Forelimb muscle (tissue), 1 donor: ENCODE measurements around the gene NAB2. TPM values are rescaled to one million over a fixed set of nuclear protein-coding genes. Genes with fewer than 3 reads are reported as not detected.
"Not testable (repeated sequence)": the region's sequence is repeated elsewhere in the genome, so short reads cannot be mapped to it uniquely, and the experiment has no call there.

Experiments used
- DNase-seq: peaks from one replicate; pipeline ENCODE4 v3.0.0-alpha.2; 2013; ENCODE audit warnings: low read depth
- polyA plus RNA-seq: library from polyadenylated mRNA; unstranded; fragments of 120-200 nt; gene quantifications from one replicate; pipeline ENCODE4 v1.2.1, GENCODE V29; 2013; ENCODE audit not compliant: insufficient read length

NAB2 gene, protein sequence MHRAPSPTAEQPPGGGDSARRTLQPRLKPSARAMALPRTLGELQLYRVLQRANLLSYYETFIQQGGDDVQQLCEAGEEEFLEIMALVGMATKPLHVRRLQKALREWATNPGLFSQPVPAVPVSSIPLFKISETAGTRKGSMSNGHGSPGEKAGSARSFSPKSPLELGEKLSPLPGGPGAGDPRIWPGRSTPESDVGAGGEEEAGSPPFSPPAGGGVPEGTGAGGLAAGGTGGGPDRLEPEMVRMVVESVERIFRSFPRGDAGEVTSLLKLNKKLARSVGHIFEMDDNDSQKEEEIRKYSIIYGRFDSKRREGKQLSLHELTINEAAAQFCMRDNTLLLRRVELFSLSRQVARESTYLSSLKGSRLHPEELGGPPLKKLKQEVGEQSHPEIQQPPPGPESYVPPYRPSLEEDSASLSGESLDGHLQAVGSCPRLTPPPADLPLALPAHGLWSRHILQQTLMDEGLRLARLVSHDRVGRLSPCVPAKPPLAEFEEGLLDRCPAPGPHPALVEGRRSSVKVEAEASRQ
- polyA plus RNA-seq: 30.1 TPM

DNA sequence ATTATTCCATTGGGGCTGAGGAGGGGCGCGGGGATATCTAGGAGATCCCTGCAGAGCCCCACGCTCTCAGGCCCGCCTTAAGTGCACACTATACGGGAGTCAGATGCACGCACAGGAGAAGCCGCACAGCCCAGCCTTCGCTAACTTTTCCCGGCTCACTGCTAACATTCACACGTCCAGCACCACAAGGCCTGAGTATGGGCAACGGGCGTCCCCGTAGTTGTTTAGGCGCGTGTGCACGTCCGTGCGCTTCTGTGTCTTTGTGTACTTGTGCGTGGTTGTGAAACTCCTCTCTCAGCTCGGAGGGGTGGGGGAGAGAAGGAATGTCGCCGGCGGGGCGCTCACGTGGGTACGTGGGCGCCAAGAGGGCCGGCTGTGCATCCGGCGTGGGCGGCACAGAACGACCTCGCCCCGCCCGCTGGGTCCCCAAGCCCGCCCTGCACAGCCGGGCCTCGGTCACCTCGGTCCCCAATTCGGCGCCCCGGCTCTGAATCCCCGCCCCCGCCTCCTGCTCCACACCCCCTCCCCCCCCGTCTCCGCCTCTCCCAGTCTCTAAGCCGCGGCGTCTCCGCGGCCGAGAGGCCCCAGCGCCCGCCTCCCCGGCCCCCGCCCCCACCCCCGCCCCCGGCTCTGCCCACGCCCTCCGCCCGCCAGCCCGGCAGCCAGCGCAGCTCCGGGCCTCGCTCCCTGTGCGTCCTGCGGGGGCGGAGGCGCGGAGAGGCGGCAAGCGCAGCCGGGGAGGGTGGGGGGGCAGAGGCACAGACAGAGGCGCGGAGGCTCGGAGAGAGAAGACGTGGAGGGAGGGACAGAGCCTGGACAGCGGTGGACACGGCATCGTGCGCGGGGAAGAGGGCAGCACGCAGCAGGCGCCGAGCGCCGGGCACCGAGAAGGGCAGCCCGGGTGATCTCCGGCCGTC, at the start of gene NAB2:
TSS of gene NAB2 (plus strand) at position 761 of the 917 bp plus-strand sequence. CDS start 158 bp downstream, outside the sequence.
- DNase-seq: no peak

DNA sequence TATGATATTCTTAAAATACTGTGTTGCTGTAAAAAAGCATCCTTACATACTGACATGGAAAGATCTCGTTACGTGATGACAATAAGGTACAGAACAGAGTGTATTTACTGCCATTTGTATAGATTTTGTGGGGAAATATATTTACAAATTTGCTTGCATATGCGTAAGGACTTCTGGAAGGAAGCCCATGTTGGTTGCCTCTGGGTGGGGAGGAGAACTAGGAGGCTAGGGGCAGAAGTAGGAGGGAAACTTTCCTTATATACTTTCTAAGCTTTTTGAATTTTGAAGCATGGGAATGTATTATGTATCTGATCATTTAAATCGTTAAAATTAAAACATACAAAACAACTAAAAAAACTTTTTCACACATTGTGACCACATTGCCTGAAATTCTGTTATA, 48.7 kb upstream of the NAB2 start:
- no peak for DNase-seq

GRCh38 chr12:57040750-57041149, 48.2 kb upstream of the NAB2 start:
- no peak for DNase-seq

DNA sequence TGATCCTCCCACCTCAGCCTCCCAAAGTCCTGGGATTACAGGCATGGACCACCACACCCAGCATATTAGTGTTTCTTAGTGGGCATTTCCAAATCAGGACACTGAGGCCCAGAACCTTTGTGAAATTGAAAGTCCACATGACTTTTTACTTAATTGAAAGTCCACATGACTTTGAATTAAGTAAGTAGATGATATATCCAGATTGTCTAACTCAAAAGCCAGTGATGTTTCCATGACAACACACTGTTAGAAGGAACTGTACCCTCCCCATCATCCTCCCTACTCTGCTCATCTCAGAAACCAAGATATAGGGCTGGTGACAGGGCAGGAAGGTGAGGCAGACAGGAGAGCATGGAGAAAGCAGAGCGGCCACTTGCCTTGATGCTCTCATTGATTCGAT, 46.2 kb upstream of the NAB2 start:
- no peak for DNase-seq

DNA sequence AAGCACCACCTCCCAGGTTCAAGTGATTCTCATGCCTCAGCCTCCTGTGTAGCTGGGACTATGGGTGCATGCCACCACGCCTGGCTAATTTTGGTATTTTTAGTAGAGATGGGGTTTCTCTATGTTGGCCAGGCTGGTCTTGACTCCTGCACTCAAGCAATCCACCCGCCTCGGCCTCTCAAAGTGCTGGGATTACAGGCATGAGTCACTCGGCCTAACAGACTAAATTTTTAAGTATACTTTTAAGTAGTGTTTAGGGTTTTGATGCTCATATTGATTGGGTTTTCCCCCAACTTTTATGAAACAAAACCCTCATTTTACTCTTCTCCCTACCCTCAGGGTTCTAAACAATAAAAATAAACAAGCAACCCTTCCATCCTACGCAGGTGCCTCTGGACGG, 44.4 kb upstream of the NAB2 start:
- DNase-seq: no peak

GRCh38 chr12:57044889-57045288, 44.0 kb upstream of the NAB2 start:
- no peak for DNase-seq

DNA sequence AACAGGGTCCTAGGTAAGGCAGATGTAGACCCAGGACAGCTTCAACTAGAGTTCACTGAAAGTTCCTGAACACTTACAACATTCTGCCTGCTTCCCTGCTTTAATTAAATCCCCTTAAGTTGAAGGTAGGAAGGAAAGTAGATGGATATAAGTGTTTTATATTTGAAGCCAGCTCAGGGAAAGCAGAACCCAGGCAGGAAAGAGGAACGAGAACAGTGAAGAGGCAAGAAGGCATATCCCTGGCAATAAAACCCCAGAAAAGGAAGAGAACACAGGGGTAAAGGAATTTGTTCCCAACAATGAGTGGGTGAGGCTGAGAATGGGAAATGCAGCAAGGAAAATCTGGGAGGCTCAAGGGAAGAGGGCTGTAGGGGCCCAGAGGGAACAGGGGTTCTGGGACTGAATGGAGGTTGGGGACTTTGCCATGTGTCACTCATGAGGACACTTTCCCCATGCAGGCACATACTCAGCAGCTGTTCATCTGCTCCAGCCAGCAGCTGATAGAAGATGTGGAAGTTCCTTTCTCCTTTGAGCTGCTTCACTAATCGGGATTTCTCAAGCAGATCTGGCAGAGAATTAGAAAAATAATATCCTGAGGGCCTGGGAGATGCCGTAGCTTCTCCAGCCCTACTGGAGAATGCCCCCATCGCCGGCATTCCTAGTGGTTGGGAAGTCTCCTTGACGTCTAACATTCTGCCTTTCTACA, 42.7 kb upstream of the NAB2 start:
- no peak for DNase-seq

GRCh38 chr12:57046947-57047890, 41.7 kb upstream of the NAB2 start:
- DNase-seq: no peak

DNA sequence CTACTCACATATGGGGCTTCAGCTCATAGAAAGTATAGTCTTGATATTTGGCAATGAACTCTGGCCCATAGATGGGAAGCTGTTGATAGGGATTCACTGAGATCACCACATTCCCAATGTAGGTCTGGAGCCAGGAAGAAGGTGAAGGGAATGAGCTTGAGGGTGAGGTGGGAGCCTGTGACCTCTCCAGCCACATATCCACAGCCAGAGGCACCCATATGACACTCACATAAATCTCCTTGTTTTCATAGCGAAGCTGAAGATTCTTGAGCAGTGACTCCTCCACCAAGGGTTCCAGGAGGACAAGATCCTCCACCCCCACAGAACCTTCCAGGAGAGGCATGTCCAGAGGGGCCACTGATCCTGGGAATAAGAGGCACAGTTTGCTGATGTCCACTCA, 40.9 kb upstream of the NAB2 start:
- DNase-seq: no peak

DNA sequence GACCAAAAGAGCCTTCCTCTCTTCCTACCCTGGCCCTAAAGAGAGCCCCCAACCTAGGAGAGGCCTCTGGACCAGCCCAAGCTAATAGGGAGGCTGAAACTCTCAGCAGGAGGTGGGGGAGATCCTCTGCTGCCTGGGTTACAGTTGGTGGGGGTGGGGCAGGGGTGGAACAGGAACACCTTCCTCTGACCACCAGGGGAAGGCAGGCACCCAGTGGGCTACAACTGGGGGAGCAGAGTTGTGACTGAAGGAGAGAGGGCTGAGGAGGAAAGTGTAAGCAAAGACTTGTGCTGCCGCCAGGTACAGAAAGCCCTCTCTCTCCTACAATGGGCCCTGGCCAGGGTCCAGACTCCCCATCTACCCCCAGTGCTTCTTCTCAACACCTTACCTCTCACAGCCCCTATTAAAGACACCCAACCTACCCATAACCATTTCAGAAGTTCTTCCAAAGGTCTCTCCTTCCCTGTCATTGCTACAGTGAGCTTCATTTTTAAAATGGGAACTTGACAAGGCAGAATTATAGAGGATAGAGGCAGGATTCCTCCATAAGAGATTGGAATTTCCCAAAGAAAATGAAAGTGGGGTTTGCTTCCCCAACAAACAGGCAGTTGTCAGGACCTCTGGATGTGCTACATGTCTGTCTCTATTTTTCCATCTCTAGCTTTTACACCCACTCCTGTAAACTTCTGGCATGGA, 40.3 kb upstream of the NAB2 start:
- DNase-seq: no peak

- no peak for DNase-seq
Measured at GRCh38 chr12:57049119-57049446, 39.8 kb upstream of the NAB2 start.

DNA sequence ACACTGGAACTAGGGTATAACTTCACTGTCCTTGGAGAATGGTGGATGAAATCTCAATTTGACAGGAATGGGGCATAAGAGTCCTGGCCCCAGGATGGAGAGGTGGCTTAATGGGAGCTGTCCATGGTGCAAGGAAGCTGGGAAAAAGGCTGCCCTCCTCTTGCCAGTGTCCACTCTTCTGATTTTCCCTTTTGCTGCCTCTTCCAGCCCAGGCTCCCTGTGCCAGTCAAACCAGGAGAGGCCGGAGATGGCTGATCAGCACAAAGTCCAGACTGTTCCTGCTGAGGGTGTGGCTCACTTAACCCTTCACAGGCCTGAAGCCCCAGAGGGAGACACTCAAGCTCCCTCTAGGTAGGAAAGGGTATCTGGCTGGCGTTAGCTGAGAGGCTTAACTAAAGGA, 39.0 kb upstream of the NAB2 start, which contains the start of gene MYO1A:
TSS of gene MYO1A (minus strand) at position 240 of the 400 bp plus-strand sequence. CDS start 1,806 bp downstream, outside the sequence.
- no peak for DNase-seq

DNA sequence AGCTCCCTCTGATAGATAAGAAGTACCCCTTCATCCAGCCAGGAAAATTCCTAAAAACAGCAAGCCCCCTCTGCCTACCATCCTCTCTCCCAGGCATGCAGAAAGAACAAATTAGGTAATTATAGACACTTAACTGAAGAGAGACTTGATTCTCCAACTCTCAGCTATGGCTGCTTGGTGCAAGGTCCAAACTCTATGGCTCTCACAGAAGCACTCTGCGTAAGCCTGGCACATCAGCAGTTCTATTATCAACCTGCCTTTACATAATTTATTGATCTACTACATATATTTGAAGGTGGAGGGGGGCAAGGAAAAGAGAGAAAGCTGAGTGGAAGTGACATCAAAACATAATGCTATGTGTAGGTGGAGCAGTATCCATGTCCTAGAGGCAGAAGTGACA, 37.9 kb upstream of the NAB2 start:
- no peak for DNase-seq

GRCh38 chr12:57053146-57053545, 35.8 kb upstream of the NAB2 start:
- DNase-seq: not testable (repeated sequence)

GRCh38 chr12:57053901-57054300, 35.0 kb upstream of the NAB2 start:
- DNase-seq: not testable (repeated sequence)

- no peak for DNase-seq
Measured at GRCh38 chr12:57055824-57056223, 33.1 kb upstream of the NAB2 start.

DNA sequence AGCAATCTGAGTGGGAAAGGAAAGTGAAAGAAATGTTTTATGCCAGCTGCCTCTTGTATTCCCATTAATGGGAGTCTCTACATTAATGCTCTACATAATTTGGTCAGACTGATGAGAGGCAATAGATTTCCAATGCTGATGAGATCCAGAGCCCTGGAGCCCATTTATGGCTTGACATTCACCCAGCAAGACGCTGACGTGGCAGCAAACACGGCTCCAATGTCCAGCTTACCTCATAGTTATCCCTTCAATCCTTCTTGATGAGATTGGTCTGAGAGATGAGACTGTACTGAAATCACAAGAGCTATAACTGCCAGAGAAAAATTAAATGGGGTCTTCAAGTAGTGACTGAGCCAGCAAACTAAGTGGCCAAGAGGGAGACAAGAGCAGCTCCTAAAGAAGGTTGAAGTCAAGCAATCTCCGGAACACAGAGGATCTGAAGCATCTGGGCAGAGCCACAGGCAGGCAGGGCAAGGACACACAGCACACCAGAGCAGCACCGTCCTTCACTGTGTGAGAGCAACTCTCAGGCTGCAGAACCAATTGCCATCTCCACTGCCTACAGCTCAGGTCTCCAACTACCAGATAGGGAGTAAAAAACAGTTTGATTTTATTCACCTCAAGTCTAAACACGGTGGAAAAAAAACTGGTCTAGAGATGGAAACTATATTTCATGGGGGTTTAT, 31.7 kb upstream of the NAB2 start:
- no peak for DNase-seq

DNA sequence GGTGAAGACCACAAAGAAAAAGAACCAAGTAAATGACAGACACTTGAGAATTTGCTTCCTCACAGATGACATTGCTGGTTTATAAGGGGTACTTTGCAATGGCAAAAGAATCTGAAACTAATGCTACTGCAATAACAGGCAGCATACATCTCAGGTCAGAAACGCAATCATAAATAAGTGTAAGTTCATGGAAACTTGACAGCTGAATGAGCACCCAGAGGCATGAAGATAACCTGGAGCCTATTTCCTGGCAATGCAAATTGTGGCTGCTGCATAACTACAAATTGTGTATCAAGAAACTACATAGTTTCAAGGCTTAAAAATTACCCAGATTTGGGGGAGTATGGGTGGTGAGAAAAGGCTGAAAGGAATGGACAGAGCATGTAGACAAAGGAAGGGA, 30.5 kb upstream of the NAB2 start:
- DNase-seq: no peak

GRCh38 chr12:57063991-57064685, 24.8 kb upstream of the NAB2 start:
- DNase-seq: no peak
